Measurements from ENCODE around the gene RBM17. TPM values are rescaled to one million over a fixed set of nuclear protein-coding genes. Genes with fewer than 3 reads are reported as not detected.

Gene RBM17
- total RNA-seq, 1 donor from 2014 or later, result 90.8 TPM

- H3K9me3 ChIP-seq, result no peaks in the 10 kb centered on the region
- peaks cover 37% of the 10 kb centered on the region for H3K4me1 ChIP-seq
- H3K4me3 ChIP-seq, result no peak overlapping the region
- no peak for TF ChIP-seq CTCF (IDR thresholded peaks at IDR 0.05)
- no peak for ATAC-seq
- no peak for DNase-seq
- intact Hi-C loops (cut with DNase I), result no loop called here
- H3K36me3 ChIP-seq, result no peaks in the 10 kb centered on the region
- no peaks in the 10 kb centered on the region for H3K27me3 ChIP-seq (ENCODE audit: low read depth)
- H3K27ac ChIP-seq, result no peak overlapping the region
These were observed 54.3 kb downstream of the RBM17 start for GRCh38 chr10:6143181-6143580.

GRCh38 chr10:6144406-6145165 lies 55.8 kb downstream of the RBM17 start:
- no peaks in the 10 kb centered on the region for H3K36me3 ChIP-seq
- DNase-seq (peak; percentile 95), ATAC-seq (peak; percentile 95 to 97)
- intact Hi-C loops (cut with DNase I), result no loop called here
- H3K27ac ChIP-seq, result peak overlapping the region; percentile 88
- H3K4me1 ChIP-seq, result peaks cover 41% of the 10 kb centered on the region
- TF ChIP-seq CTCF (IDR thresholded peaks at IDR 0.05), result no peak
- no peaks in the 10 kb centered on the region for H3K9me3 ChIP-seq
- H3K27me3 ChIP-seq (ENCODE audit: low read depth), result no peaks in the 10 kb centered on the region
- H3K4me3 ChIP-seq, result peak overlapping the region; percentile 91

GRCh38 chr10:6145166-6145987 lies 56.5 kb downstream of the RBM17 start:
- ATAC-seq (peak; percentile 25 to 53), DNase-seq (no peak)
- H3K4me1 ChIP-seq, result peaks cover 37% of the 10 kb centered on the region

GRCh38 chr10:6146013-6146785 lies 57.4 kb downstream of the RBM17 start:
- ATAC-seq (no peak), DNase-seq (peak; percentile 17)
- intact Hi-C loops (cut with DNase I), result no loop called here
- Histone ChIP-seq H3K27me3 (ENCODE audit: low read depth) (no peaks in the 10 kb centered on the region), H3K36me3 (no peaks in the 10 kb centered on the region), H3K9me3 (no peaks in the 10 kb centered on the region), H3K27ac (no peak overlapping the region), H3K4me3 (peak overlapping the region; percentile 91), H3K4me1 (peaks cover 36% of the 10 kb centered on the region)
- no peak for TF ChIP-seq CTCF (IDR thresholded peaks at IDR 0.05)

More at GRCh38 chr10:6145166-6145987, 56.5 kb downstream of the RBM17 start:
- intact Hi-C loops (cut with DNase I), result no loop called here
- H3K36me3 ChIP-seq, result no peaks in the 10 kb centered on the region
- H3K4me3 ChIP-seq, result peak overlapping the region; percentile 91
- no peaks in the 10 kb centered on the region for H3K9me3 ChIP-seq
- H3K27me3 ChIP-seq (ENCODE audit: low read depth), result no peaks in the 10 kb centered on the region
- no peak for TF ChIP-seq CTCF (IDR thresholded peaks at IDR 0.05)
- peak overlapping the region; percentile 88 for H3K27ac ChIP-seq

- no peaks in the 10 kb centered on the region for H3K9me3 ChIP-seq
- no peak for ATAC-seq
- intact Hi-C loops (cut with DNase I), result no loop called here
These were observed 58.1 kb downstream of the RBM17 start for GRCh38 chr10:6146921-6147320.

More at GRCh38 chr10:6146921-6147320, 58.1 kb downstream of the RBM17 start:
- no peak for TF ChIP-seq CTCF (IDR thresholded peaks at IDR 0.05)
- DNase-seq, result peak; percentile 46
- Histone ChIP-seq H3K27me3 (ENCODE audit: low read depth) (no peaks in the 10 kb centered on the region), H3K27ac (no peak overlapping the region), H3K36me3 (no peaks in the 10 kb centered on the region), H3K4me3 (peak overlapping the region; percentile 91), H3K4me1 (peaks cover 40% of the 10 kb centered on the region)
